Measurements from ENCODE around the gene NELFCD. TPM values are rescaled to one million over a fixed set of nuclear protein-coding genes. Genes with fewer than 3 reads are reported as not detected.

The NELFCD gene
- total RNA-seq, 1 experiment from 2014 or later = 88.2 TPM

DNA sequence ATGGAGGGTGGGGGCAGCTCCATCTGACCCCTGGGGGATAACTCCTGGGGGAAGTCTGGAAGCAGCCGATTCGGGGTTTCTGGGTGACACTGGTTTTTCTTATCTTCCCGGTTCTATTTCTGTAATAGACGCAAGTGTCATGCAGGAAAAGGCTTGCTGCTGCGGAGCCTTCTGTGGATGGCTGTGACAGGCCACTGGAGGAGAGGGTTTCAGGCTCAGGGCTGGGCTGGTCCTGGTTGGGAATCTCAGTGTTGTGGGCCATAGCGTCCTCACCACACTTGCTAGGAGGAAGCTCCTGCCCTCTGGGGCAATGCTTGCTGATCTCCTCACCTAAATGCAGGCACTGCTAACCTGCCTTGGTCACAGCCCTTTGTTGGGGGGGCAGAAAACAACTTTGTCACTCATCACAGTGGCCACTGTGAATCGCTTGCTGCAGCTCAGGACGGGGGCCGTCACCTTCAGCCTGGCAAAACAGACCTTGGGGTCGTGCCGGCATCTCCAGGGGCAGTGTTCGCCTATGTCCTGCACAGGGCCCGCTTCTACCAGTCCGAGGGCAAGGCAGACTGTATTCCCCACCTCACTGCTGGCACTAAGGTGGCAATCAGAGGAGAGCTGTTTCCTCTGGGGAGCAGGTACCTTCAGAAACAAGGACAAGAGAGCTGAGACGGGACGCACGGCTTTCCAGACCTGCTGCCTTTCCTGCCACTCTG lies 33.8 kb downstream of the NELFCD start:
- H2AFZ ChIP-seq (ENCODE audit: low read depth, low read length, poor library complexity, severe bottlenecking) = no peak overlapping the region
- no peaks in the 10 kb centered on the region for H3K79me2 ChIP-seq (ENCODE audit: insufficient read depth, low read length)
- H3K9ac ChIP-seq (ENCODE audit: low read length) = no peak overlapping the region
- DNase-seq (ENCODE audit: low read depth, low spot score) (no peak), ATAC-seq (no peak)
- H3K36me3 ChIP-seq (ENCODE audit: control insufficient read depth in 1 of 2, insufficient read depth in 2 of 2, low read length in 2 of 2) = no peaks in the 10 kb centered on the region
- TF ChIP-seq SIN3A (IDR thresholded peaks at IDR 0.05; ENCODE audit: low read depth) (no peak), ELF1 (IDR thresholded peaks at IDR 0.05; ENCODE audit: borderline replicate concordance, low read depth) (no peak), SRF (IDR thresholded peaks at IDR 0.05; ENCODE audit: low read depth) (no peak), POLR2AphosphoS5 (IDR thresholded peaks at IDR 0.05; ENCODE audit: low read depth, low read length) (no peak), ZBTB33 (IDR thresholded peaks at IDR 0.05; ENCODE audit: extremely low read depth, insufficient replicate concordance, low read length) (no peak), EZH2phosphoT487 (IDR thresholded peaks at IDR 0.05; ENCODE audit: borderline replicate concordance) (no peak), EGR1 (IDR thresholded peaks at IDR 0.05; ENCODE audit: low read depth) (no peak)
- TF ChIP-seq, protein P1, sequence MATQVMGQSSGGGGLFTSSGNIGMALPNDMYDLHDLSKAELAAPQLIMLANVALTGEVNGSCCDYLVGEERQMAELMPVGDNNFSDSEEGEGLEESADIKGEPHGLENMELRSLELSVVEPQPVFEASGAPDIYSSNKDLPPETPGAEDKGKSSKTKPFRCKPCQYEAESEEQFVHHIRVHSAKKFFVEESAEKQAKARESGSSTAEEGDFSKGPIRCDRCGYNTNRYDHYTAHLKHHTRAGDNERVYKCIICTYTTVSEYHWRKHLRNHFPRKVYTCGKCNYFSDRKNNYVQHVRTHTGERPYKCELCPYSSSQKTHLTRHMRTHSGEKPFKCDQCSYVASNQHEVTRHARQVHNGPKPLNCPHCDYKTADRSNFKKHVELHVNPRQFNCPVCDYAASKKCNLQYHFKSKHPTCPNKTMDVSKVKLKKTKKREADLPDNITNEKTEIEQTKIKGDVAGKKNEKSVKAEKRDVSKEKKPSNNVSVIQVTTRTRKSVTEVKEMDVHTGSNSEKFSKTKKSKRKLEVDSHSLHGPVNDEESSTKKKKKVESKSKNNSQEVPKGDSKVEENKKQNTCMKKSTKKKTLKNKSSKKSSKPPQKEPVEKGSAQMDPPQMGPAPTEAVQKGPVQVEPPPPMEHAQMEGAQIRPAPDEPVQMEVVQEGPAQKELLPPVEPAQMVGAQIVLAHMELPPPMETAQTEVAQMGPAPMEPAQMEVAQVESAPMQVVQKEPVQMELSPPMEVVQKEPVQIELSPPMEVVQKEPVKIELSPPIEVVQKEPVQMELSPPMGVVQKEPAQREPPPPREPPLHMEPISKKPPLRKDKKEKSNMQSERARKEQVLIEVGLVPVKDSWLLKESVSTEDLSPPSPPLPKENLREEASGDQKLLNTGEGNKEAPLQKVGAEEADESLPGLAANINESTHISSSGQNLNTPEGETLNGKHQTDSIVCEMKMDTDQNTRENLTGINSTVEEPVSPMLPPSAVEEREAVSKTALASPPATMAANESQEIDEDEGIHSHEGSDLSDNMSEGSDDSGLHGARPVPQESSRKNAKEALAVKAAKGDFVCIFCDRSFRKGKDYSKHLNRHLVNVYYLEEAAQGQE (IDR thresholded peaks at IDR 0.05; ENCODE audit: low read depth) = no peak
- TF ChIP-seq, protein P2, sequence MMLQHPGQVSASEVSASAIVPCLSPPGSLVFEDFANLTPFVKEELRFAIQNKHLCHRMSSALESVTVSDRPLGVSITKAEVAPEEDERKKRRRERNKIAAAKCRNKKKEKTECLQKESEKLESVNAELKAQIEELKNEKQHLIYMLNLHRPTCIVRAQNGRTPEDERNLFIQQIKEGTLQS (IDR thresholded peaks at IDR 0.05) = no peak
- no peaks in the 10 kb centered on the region for H3K27me3 ChIP-seq (ENCODE audit: insufficient read depth, low read length)
- no peaks in the 10 kb centered on the region for H4K20me1 ChIP-seq (ENCODE audit: insufficient read depth)
- no peaks in the 10 kb centered on the region for H3K9me2 ChIP-seq (ENCODE audit: insufficient read depth)
- no TSS peak for BruUV-seq (replicated peaks)
- H3K4me1 ChIP-seq (ENCODE audit: control insufficient read depth in 1 of 2, insufficient read depth in 2 of 2, low read length in 2 of 2) = peaks cover 3 to 18% of the 10 kb centered on the region in 2 experiments; a peak in 3 of 4 replicates
- intact Hi-C loops (cut with micrococcal nuclease) = no loop called here
- H3K4me2 ChIP-seq (ENCODE audit: low read length) = no peak overlapping the region
- no peaks in the 10 kb centered on the region for H3K9me3 ChIP-seq (ENCODE audit: control insufficient read depth in 1 of 2, insufficient read depth in 1 of 2, low read depth in 1 of 2, low read length in 2 of 2)
- CTCF ChIA-PET = no interaction called here
- RAD21 ChIA-PET (ENCODE audit: low non-redundant PET in 1 of 2, low total read pairs in 2 of 2, uncharacterized antibody in 2 of 2, unreplicated experiment in 2 of 2) = no interaction called here
- H3K27ac ChIP-seq (ENCODE audit: low read depth, low read length) = no peak overlapping the region
- POLR2A ChIA-PET = no interaction called here
- H3K4me3 ChIP-seq (replicated peaks in 1 of 2; ENCODE audit: low read depth in 1 of 2, low read length in 2 of 2) = no peak overlapping the region
